OCI-LY7 (cell line): Measurements from ENCODE around the gene IL18R1. TPM values are rescaled to one million over a fixed set of nuclear protein-coding genes. Genes with fewer than 3 reads are reported as not detected.

Experiments used
- BruUV-seq: library from RNA; stranded (reverse); fragments of 400-500 nt; replicated peaks from 2 replicates; lab custom pipeline; 2021; lab: Mats Ljungman, UMichigan
- CTCF ChIA-PET: fragments of 300-600 bp; sonication (Branson Sonifier 250); formaldehyde crosslinking; loops from one replicate; lab custom pipeline; 2022; ENCODE audit warnings: antibody characterized with exemption; ENCODE audit not compliant: unreplicated experiment; lab: Charles Lee
- POLR2A ChIA-PET: fragments of 300-600 bp; sonication (Branson Sonifier 250); formaldehyde crosslinking; loops from one replicate; lab custom pipeline; 2022; ENCODE audit warnings: antibody characterized with exemption; lab: Charles Lee
- DNase-seq: peaks from one replicate; pipeline ENCODE4 v3.0.0-alpha.2; 2015; ENCODE audit warnings: low spot score
- H2AFZ ChIP-seq: fragments of 200-600 bp; sonication (generic), shearing (Covaris generic); 2 replicates; pipeline ENCODE4 v1.6.1; 2014; ENCODE audit warnings: mild to moderate bottlenecking, antibody characterized with exemption, low read length, moderate library complexity
- H3K27ac ChIP-seq: fragments of 200-600 bp; sonication (generic); 2 replicates; pipeline ENCODE4 v1.5.1; 2014; ENCODE audit warnings: mixed run types, low read depth, mild to moderate bottlenecking, moderate library complexity, low read length, inconsistent platforms; ENCODE audit not compliant: poor library complexity, severe bottlenecking
- H3K36me3 ChIP-seq: fragments of 200-600 bp; sonication (generic); 2 replicates; pipeline ENCODE4 v1.6.1; 2014; ENCODE audit warnings: mild to moderate bottlenecking, antibody characterized with exemption, low read length, moderate library complexity, mixed read lengths; ENCODE audit not compliant: insufficient read depth
- H3K4me1 ChIP-seq: fragments of 200-600 bp; sonication (generic); 2 replicates; pipeline ENCODE4 v1.5.1; 2014; ENCODE audit warnings: mild to moderate bottlenecking, low read length; ENCODE audit not compliant: insufficient read depth, poor library complexity, severe bottlenecking
- H3K4me2 ChIP-seq: fragments of 200-600 bp; sonication (generic); 2 replicates; pipeline ENCODE4 v1.6.1; 2014; ENCODE audit warnings: mild to moderate bottlenecking, low read length
- H3K4me3 ChIP-seq: fragments of 200-600 bp; sonication (generic); 2 replicates; pipeline ENCODE4 v1.5.1; 2014; ENCODE audit warnings: mild to moderate bottlenecking, low read depth, low read length; ENCODE audit not compliant: poor library complexity, severe bottlenecking
- H3K79me2 ChIP-seq: fragments of 200-600 bp; sonication (generic); 2 replicates; pipeline ENCODE4 v1.6.1; 2016; ENCODE audit warnings: low read depth, mild to moderate bottlenecking, low read length, moderate library complexity, mixed read lengths; ENCODE audit not compliant: insufficient read depth
- H3K9me2 ChIP-seq: fragments of 200-600 bp; sonication (generic); 2 replicates; pipeline ENCODE4 v1.6.1; 2016; ENCODE audit warnings: mild to moderate bottlenecking, low read length, mixed read lengths; ENCODE audit not compliant: insufficient read depth
- H3K9me3 ChIP-seq: fragments of 200-600 bp; sonication (generic); 2 replicates; pipeline ENCODE4 v1.6.1; 2014; ENCODE audit warnings: mild to moderate bottlenecking, mixed run types, low read length, mixed read lengths
- H4K20me1 ChIP-seq: fragments of 200-600 bp; sonication (generic); 2 replicates; pipeline ENCODE4 v1.6.1; 2014; ENCODE audit warnings: mild to moderate bottlenecking, antibody characterized with exemption, low read length, moderate library complexity, mixed read lengths; ENCODE audit not compliant: insufficient read depth
- EZH2phosphoT487 ChIP-seq: fragments of 200-600 bp; sonication (generic); IDR thresholded peaks from 2 replicates; pipeline ENCODE4 v1.6.1; 2018; ENCODE audit warnings: low read depth, borderline replicate concordance, mild to moderate bottlenecking, mixed run types, antibody characterized with exemption, low read length, moderate library complexity, mixed read lengths
- intact Hi-C: fragments of 100-400 bp; cut with micrococcal nuclease; formaldehyde crosslinking; loops from one replicate; pipeline ENCODE4 v1.10.0; 2022; ENCODE audit not compliant: unreplicated experiment
- total RNA-seq, 2 experiments: library from RNA; depleted of rRNA in 1 of 2; stranded (reverse); fragments of >200 nt in 1 of 2; shearing (Covaris generic) in 1 of 2; gene quantifications; 2 replicates each; pipeline ENCODE4 v1.2.3, GENCODE V29; 2014 to 2022
- TF ChIP-seq, protein P1 (sequence below): fragments of 200-600 bp; sonication (generic); conservative IDR thresholded peaks from 2 replicates; pipeline ENCODE4 v1.5.1; 2014; ENCODE audit warnings: mild to moderate bottlenecking, antibody characterized with exemption, low read length, moderate library complexity, mixed read lengths

Gene IL18R1
- total RNA-seq, 2 experiments from 2014 or later: not detected

DNA sequence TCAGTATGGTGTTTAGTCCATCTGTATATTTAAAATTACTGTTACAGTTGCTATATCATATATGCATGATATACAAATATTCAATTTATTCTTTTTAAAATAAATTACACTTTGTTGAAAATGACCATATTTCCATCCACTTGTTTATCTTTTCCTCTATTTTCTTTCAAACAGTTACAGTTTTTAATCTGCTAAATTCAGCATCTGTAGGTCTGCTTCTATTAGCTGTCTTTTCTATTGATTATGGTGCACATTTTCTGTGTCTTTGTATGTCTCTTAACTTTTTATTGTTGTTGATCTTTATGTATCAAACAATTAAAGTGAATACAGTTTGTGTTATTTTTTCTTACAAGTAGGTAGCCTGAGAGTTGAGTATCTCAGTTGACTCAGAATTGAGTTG, 28.1 kb downstream of the IL18R1 start:
- TF ChIP-seq, protein P1, sequence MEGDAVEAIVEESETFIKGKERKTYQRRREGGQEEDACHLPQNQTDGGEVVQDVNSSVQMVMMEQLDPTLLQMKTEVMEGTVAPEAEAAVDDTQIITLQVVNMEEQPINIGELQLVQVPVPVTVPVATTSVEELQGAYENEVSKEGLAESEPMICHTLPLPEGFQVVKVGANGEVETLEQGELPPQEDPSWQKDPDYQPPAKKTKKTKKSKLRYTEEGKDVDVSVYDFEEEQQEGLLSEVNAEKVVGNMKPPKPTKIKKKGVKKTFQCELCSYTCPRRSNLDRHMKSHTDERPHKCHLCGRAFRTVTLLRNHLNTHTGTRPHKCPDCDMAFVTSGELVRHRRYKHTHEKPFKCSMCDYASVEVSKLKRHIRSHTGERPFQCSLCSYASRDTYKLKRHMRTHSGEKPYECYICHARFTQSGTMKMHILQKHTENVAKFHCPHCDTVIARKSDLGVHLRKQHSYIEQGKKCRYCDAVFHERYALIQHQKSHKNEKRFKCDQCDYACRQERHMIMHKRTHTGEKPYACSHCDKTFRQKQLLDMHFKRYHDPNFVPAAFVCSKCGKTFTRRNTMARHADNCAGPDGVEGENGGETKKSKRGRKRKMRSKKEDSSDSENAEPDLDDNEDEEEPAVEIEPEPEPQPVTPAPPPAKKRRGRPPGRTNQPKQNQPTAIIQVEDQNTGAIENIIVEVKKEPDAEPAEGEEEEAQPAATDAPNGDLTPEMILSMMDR: no peak
- TF ChIP-seq EZH2phosphoT487: no peak
- ChIA-PET CTCF (no interaction called here), POLR2A (no interaction called here)
- no peak for DNase-seq
- no peaks in the 10 kb centered on the region for H3K9me3 ChIP-seq
- H3K27ac ChIP-seq: no peak overlapping the region
- H3K4me1 ChIP-seq: no peaks in the 10 kb centered on the region
- H3K4me2 ChIP-seq: no peak overlapping the region
- H3K79me2 ChIP-seq: no peaks in the 10 kb centered on the region
- H3K9me2 ChIP-seq: no peaks in the 10 kb centered on the region
- H3K4me3 ChIP-seq: no peak overlapping the region
- intact Hi-C loops: no loop called here
- no peak overlapping the region for H2AFZ ChIP-seq
- no peaks in the 10 kb centered on the region for H4K20me1 ChIP-seq
- BruUV-seq: no TSS peak
- H3K36me3 ChIP-seq: no peaks in the 10 kb centered on the region

DNA sequence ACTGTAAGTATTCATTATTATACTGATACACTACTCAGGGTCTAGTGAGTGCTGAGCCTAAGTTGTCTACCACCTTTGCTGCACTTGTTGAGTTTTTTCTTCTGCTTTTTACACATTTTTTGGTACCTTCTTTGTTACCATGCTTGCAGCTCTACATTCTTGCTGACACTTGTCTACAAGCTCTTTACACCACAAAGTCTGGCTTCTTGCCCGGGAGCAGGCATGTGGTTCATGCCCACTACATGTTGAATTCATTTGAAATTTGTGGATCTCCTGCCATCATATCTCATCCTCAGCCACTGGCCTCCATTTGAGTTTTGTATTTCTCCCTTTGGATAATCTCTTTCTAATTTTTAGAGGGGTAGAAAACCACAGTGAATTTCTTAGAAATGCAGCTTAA, 29.9 kb downstream of the IL18R1 start:
- Histone ChIP-seq H3K9me2 (no peaks in the 10 kb centered on the region), H3K36me3 (no peaks in the 10 kb centered on the region), H3K4me3 (no peak overlapping the region), H3K27ac (no peak overlapping the region), H4K20me1 (no peaks in the 10 kb centered on the region), H3K9me3 (no peaks in the 10 kb centered on the region), H3K4me2 (no peak overlapping the region), H3K4me1 (no peaks in the 10 kb centered on the region), H2AFZ (no peak overlapping the region), H3K79me2 (no peaks in the 10 kb centered on the region)
- BruUV-seq: no TSS peak
- TF ChIP-seq, protein P1: no peak
- TF ChIP-seq EZH2phosphoT487: no peak
- intact Hi-C loops: no loop called here
- POLR2A ChIA-PET: no interaction called here
- DNase-seq: no peak
- CTCF ChIA-PET: no interaction called here

DNA sequence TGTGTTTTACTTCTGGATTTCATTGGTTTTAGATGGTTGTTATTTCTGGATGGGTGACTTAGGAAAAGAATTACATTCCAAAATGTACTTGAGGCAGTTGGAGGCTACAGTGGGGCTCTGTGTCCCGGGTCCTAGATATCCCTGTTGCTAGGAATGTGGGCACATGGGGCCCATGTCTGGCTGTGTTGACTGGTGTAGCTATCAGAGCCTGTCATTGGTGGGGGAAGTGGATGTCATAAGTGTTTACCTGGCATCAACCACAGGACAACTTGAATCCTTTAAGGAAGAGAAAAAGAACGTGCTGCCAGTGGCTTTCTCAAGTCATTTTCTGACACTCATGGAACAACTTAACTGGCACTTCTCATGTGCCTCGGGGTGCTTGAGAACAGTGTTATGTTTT, 30.4 kb downstream of the IL18R1 start:
- Histone ChIP-seq H2AFZ (no peak overlapping the region), H3K4me2 (no peak overlapping the region), H3K36me3 (no peaks in the 10 kb centered on the region), H3K4me1 (no peaks in the 10 kb centered on the region), H3K27ac (no peak overlapping the region), H3K4me3 (no peak overlapping the region), H4K20me1 (no peaks in the 10 kb centered on the region), H3K9me2 (no peaks in the 10 kb centered on the region), H3K9me3 (no peaks in the 10 kb centered on the region), H3K79me2 (no peaks in the 10 kb centered on the region)
- TF ChIP-seq, protein P1: no peak
- no peak for TF ChIP-seq EZH2phosphoT487
- no TSS peak for BruUV-seq
- no peak for DNase-seq
- ChIA-PET POLR2A (no interaction called here), CTCF (no interaction called here)
- intact Hi-C loops: no loop called here
